Left hindlimb (tissue), 1 donor: Measurements from ENCODE around the gene CEMIP.
"Not testable (repeated sequence)": the region's sequence is repeated elsewhere in the genome, so short reads cannot be mapped to it uniquely, and the experiment has no call there.

Experiments used
- DNase-seq: peaks from one replicate; pipeline ENCODE4 v3.0.0-alpha.2; 2018

CEMIP gene

DNA sequence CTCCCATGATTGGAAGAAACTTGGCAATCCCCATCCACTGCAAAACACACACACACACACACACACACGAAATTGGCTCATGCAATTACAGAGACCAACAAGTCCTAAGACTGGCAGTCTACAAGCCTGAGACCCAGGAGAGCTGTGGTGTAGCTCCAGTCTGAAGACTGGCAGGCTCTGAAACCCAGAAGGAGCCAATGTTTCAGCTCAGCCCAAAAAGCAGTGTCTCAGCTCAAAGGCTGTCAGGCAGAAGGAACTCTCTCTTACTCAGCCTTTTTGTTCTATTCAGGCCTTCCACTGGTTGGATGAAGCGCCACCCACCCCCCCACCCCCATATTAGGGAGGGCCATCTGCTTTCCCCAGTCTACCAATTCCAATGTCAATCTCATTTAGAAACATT lies 178.4 kb downstream of the CEMIP start:
- DNase-seq, result no peak

DNA sequence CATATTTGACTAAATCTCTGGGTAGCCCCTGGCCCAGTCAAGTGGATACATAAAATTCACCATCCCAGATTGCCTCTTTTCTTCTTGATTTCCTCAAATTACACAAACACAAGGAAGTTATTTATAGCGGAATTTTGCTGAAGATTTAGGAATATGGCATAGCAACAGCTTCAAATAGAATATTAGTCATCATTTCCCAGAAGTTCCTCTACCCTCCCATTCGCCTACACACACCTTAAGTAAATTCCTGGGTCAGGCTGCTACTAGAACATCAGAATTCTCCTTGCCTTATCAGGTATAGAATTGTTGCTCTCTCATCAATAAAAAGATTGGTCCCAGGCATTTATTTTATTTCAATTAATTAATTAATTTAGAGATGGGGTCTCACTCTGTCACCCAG lies 178.8 kb downstream of the CEMIP start:
- DNase-seq, result no peak

DNA sequence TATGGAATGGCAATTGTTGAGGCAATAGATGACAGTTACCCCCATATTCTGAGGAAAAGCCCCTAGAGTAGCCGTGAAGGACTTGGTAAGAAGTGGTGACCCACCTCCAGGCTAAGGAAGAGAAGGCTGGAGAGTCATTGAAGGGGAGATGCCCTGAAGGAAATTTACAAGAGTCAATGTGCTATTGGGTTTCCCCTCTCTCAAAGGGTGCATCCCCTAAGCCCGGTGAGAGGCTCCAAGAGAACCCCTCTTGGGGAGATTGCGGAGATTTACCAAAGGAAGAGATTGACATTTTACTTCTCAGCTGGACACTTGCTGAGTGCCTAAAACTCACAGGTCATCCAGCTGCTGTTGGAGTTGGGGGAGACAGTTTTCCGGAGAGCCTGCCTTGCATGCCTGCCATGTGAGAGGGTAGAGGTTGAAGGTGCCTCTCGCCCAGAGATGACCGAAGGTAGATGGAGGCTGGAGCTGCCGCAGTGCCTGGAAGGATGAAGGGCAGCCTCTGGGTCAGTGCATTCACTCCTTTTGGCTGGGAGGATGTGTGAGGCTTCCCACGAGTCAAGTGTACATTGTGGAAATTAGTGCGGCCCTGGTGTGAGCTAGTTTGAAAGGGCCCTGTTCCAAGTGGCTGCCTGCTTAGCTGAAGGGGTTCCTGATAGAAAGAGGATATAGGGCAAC lies 179.8 kb downstream of the CEMIP start:
- no peak for DNase-seq

DNA sequence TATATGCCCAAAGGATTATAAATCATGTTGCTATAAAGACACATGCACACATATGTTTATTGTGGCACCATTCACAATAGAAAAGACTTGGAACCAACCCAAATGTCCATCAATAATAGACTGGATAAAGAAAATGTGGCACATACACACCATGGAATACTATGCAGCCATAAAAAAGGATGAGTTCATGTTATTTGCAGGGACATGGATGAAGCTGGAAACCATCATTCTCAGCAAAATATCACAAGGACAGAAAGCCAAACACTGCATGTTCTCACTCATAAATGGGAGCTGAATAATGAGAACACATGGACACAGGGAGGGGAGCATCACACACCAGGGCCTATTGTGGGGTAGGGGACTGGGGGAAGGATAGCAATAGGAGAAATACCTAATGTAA lies 186.3 kb downstream of the CEMIP start:
- not testable (repeated sequence) for DNase-seq

DNA sequence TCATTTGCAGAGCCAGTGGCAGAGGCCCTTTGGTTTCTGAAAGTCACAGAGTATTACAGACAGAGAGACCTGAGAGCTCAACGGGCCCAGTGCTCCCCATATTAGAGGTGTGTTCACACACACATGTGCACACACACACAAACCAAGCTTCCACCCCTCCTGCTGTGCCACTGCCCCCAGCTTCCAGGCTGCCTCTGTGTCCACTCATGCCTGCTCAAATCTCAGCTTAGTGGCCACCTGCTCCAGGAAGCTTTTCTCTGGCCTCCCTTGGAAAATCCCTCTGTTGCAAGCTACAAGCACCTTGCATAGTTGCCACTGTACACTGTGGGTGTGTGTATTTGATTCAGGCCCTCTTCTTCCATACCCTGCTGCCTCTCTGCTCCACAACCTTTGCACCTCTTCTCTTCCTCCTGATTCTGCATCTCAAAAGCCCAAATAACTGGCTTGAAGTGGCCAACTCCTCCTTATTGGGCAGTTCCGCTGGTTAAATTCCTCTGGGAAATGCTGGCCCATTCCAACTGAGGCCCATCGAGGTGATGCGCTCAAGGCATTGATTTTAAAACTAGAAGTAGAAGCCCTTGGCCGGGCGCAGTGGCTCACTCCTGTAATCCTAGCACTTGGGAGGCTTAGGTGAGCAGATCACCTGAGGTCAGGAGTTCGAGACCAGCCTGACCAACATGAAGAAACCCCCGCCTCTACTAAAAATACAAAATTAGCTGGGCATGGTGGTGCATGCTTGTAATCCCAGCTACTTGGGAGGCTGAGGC lies 187.4 kb downstream of the CEMIP start:
- no peak for DNase-seq

DNA sequence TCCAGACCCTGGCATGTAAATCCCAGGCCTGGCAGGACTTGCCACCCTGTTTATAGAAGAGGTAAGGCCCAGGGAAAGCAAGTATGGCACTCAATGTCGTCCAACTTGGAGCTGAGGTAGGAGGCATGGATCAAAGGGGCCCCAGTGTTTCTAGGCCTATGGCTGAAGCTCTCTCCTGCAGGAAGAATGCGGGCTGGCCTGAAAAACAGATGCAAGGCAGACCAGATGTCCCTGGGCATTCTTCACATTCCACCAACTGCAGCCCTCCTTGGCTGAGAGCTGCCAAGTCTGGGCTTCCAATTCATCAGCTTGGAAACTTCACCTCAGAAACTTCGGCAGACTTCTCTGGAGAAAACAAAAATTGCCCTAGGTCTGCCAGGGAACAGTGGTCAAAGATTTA lies 188.3 kb downstream of the CEMIP start:
- peak; percentile 54 for DNase-seq

DNA sequence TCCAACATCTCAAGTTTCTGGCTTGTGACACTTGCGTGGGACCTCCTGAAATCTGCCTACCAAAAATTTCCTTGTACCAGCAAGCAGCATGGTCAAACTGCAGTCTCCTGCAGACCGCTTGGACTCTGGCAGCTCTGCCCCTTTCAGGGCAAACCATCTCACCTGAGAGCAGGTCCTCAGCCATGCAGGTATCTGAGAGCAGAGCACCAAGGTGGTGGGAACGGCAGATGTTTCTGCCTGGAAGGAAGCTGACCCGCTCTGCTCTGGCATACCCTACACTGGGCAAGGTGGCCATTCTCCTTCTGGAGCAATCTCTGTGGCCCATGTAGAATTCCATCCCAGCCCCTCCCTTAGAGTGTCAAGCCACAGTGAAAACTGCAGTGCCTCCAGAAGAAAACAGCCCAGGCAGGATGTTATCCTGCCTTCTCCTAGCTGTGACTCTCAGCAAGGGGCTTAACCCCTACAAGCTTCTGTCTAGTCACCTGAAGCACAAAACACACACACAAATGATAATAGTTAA lies 188.9 kb downstream of the CEMIP start:
- DNase-seq, result no peak

DNA sequence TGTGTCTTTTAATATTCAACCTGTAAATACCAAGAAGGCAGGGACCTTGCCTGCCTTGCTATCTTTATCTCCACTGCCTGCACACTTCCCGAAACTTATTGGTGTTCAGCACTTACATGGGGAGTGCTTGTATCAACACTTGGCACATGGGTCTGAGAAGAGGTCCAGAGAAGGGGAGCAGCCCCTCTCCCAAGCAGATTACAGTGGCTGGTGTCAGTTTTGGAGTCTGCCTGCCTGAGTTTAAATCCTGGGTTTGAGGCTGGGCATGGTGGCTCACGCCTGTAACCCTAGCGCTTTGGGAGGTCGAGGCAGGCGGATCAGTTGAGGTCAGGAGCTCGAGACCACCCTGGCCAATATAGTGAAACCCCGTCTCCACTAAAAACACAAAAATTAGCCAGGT lies 190.1 kb downstream of the CEMIP start:
- no peak for DNase-seq

DNA sequence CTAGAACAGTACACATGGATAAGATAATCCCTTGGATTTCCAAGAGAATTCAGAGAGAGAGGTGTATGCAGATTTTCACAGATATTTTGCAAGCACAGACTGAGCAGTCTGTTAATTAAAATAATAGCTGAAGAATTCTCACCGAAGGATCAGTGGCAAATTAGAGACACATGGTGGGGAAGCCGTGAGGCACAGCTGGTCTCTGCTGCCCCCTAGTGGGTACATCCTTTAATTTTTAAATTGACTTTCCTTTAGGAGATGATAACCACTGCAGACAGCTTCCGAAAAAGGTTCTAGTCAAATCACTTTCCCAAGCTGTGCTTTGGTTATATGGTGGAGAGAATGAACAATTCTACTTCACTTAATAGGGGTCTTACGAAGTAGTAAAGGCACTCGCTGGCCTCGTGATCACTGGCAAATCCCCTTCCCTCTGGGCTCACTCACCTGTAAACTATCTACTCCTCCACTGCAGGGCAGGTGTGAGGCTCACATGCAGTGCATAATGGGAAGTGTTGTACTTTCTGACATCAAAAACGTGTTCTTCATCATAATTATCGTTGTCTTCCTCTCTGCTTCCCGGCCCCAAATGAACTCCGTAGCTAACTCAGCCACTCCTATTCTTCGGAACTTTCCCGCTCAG lies 191.0 kb downstream of the CEMIP start:
- DNase-seq, result peak; percentile 59

DNA sequence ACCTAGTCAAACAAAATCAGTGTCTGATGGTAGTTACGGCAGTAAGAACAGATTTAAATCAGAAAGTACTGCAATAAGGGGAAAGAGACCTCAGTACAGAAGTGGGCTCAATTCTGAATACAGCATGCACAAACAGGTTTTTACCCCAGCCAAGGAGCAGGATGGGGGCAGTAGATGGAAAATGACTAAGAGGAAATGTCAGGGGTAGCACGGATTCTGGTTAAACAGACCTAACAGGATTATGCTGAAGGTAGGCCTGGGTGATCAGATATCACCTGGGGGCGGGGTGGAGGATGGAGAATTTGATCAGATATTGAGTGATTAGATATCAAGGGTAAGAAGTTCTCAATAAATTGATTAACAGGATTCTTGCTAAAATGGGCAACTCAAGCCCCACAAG lies 191.5 kb downstream of the CEMIP start:
- no peak for DNase-seq

DNA sequence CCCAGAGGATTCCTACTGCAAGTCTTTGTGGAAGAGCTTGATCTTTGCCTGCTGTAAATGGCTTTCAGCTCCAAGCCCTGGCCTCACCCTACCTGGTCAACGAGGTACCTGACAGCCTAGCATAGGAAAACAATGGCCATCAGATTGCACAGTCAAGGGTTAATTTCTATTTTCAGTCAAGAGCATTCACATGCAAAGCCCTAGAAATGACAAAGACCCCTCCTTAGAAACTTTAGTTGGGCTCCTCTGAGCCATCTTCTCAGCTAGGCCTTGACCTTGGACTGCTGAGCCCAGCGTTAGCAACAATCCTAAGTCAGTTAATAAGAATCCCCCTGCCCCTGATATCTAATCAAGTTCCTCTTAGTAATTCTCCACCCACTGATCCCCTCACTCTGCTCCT lies 192.0 kb downstream of the CEMIP start:
- no peak for DNase-seq

DNA sequence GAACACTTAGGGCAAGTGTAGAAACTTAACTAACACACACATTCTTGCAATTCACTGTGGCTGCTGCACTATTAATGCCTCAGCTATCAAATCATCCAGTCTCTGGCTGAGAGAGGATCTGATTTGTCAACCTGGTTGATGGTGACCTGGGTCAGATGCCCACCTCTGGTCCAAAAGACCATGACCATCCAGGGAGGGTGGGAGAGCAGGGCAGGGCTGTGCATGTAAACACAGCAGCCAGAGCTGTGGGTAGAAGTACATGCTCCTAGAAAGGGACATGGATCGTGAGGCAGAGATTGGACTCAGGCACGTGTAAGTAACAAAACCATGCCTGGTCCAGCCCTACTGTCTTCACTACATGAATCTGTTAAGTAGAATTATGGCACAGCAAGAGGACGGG lies 193.1 kb downstream of the CEMIP start:
- DNase-seq, result no peak

DNA sequence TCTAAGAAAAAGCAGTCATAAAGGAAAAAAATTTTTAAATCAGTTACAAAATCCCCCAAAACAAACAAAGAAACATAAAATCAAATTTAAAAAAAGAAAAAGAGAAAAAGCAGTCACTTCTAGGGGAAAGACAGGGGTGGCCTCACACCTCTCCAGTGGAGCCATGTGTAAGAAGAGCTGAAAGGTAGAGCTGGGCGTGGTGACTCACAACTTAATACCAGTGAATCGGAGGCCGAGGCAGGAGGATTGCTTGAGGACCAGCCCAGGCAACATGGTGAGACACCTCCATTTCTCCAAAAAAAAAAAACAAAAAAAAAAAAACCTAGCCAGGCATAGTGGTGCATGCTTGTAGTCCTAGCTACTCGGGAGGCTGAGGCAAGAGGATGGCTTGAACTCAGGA lies 195.7 kb downstream of the CEMIP start:
- no peak for DNase-seq

DNA sequence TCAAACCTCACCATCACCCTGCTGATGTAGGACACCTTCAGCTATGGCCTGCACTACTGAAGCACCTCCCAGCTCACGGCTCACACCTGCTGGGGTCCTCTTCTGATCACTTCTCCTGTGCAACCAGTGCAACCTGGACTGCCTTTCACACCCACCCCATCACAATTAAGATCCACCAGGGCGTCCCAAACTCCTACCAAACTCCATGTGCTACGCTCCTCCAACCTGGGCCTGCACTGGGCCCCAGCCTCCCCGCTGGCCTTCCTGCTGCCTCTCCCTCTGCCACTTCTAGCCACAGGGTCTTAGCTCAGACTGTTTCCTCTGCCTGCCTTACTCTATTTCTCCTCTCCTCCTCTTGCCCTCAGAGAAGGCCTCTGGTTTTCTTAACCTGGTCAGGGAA lies 197.7 kb downstream of the CEMIP start:
- DNase-seq, result no peak

DNA sequence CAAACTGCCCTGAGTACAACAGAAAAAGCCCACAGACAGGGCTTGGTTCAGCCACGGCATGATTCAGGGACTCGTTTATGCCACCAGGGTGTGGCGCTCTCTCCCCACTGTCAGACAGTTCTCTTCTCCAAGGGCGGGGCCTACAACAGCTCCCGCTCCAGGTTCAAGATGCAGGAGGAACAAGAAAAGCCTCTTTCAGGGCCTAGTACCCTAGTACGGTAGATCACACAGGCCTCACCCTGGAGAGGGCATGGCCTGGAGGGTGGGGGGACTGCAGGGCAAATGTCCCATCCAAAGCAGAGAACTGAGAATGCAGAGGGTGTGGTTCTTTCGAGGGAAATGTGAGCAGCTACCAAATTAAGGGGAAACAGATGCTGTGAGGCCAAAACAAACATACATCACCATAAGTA lies 198.5 kb downstream of the CEMIP start:
- peak; percentile 67 for DNase-seq

DNA sequence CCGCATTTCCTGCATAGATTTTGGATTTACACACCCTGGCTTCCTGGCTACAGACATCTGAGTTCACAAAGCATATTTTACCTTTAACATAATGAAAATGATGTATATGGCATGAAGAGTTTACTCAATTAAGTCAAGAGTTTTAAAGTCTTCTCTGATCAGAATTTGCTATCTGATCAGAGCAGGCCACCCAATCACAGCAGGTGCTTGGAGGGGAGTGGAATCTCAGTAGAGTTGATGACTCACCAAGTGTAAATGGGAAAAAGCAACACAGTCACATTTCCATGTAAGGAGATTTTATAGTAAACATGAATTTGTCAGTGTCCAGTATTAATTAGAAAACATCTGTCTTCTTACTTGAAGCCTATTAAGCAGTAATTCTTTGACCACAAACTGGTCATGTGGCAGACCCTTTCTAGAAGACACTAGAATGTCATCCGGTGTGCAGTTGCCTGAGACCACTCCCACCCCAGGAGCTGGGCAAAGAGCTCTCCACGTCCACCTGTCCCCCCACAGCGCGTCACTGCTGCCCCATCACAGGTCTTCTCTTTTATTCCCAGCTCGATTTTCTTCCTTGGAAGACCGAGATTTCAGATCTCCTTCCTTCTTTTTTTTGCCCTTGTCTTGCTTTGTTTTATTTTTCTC lies 199.6 kb downstream of the CEMIP start:
- no peak for DNase-seq

DNA sequence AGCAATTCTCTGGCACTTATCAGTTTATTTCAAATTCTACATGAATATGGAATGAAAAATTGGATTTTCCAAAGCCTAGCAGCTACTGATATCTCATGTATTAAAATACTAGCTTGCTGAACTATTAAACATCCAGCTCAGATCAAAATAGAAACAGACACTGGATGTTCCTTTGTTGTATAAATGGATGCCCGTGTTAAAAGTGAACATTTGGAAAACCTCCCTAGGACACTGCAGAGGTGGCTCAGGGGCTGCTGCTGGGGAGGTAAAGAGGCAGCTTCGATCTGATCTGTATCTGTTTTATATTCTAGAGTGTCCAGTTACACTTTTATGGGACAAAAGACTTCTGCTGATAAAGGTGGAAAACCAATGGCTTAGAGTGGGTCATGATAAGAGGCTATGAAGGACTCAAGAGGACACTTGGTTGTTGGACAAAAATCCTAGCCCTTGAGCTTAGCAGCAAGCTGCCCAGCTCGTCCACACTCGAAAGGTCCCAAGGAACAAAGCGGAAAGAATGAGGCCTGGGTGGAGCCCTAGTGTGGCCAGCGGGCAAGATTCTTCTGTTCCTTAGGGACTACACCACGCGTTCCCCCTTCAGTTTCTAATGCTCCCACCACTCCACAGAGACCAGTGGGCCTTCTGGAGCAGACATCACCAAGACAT lies 200.5 kb downstream of the CEMIP start:
- DNase-seq, result no peak

DNA sequence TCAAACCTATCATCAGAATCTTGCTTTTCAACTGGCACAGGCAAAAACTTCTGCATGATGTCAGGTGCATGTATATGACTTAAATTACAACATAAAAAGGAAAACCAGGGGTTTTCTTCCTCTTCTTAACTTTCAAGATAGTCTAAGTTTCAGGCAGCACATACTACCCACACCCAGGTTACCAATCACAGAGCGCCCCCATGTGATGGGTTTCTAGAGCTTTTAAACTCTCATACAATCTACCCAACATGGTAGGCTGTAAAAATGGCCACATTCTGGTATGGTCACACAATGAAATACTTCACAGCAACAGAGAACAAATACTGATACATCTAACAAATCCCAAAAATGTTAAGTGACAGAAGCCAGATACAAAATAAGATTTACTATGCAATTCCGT lies 203.0 kb downstream of the CEMIP start:
- DNase-seq, result no peak

DNA sequence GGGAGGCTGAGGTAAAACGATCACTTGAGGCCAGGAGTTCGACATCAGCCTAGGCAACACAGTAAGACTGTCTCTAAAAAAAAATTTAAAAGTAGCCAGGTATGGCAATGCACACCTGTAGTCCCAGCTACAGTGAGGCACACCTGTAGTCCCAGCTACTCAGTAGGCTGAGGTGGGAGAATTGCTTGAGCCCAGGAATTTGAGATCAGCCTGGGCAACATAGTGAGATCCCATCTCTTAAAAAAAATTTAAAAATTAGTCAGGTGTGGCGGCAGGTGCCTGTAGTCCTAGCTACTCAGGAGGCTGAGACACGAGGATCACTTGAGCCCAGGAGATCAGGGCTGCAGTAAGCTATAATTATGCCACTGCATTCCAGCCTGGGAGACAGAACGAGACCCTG lies 203.7 kb downstream of the CEMIP start:
- no peak for DNase-seq

DNA sequence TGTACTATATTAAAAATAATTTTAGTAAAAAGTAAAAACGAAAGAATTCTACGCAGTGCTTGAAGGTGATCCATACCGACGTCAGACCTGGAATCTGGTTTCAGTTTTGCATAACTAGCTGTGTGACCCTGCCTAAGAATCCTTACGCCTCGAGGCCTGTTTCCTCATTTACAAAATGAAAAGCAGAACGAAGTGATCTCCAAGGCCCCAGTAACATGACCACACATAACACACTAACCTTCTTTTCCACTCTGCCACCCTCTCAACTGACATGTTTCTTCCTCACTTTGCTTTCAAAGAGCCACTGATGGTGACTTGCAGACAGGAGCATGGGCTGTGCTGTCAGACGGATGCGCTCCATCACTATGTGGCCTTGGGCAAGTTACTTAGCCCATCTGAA lies 205.7 kb downstream of the CEMIP start:
- no peak for DNase-seq

DNA sequence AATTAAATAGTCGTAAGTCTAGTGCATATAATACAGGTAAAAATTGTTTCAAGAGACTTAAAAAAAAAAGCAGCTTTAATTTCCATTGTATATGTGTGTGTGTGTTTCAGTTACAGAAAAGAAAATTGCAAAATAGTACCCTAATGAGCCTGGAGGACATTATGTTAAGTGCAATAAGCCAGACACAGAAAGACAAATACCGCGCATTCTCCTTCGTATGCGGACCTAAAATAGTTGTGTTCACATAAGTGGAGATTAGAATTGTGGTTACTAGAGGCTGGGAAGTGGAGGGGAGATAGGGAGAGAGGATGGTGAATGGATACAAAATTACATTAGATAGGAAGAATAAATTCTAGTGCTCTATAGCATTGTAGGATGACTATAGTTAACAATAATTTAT lies 206.8 kb downstream of the CEMIP start:
- no peak for DNase-seq

DNA sequence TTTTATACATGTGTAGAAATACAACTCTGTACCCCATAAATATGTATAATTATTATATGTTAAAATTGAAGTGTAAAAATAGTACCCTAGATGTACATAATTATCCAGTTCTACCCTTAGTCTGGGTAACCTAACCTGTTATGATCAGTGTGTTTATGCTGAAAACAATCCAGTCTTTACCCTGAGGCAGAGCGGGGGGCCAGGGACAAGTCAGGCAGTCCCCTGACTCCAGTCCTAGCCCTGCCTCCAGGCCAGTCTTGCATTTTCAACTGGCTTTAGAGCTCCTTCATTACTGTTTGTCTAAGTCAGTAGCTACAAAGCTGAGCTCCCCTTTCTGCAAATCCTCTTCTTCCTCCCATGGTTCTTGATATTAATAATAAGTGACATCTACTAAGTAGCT lies 207.3 kb downstream of the CEMIP start:
- no peak for DNase-seq
